Islet of Langerhans (tissue), 1 donor: Measurements from ENCODE around the gene NUDT12.

Source experiments
- FAIRE-seq: peaks from one replicate; lab custom pipeline; 2011; peaks lifted over from hg19 to GRCh38; lab: Jason Lieb, UNC

Gene NUDT12

GRCh38 chr5:103562453-103563157 lies at the start of gene NUDT12:
Gene NUDT12, minus strand, starts transcription at chr5:103562789. Its CDS starts 2,541 bp downstream, at chr5:103560248.
- no peak for FAIRE-seq

DNA sequence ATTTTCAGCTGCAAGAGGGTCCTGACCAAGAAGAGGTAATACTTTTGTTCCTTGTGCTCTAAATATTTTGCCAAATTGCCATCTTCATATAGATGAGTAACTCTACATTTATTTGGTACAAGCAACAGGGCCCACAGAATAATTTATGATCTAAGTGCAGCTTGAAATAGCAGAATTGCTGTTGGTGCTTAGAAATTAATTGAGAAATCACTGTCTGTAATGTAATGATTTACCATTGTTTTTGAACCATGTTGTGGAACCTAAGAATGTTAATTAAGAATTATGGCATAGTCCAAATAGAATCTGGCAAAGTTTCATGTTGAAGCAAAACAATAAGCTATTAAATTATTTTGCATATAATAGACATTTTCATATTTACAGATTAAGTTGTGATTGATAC lies 44.8 kb upstream of the NUDT12 start:
- FAIRE-seq, result no peak

DNA sequence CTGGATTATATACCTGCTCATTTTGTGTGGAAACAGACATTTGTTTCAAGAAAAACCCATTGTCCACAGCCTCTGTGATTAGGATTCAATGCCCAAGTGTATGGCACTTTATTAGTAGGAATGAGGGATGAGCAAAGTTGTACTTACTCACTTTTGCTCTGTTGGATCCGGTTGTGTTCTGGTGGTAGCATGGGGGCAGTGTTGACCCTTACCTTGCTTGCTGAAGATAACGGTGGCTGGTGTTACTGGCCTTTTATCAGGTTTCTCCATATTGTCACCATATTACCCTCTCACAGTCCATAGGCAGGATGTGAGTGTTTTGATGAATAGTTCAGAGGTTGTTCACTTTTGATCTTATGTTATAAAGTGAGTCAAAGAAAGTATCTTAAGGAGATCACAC lies 42.7 kb upstream of the NUDT12 start:
- no peak for FAIRE-seq

- FAIRE-seq, result no peak
Measured at GRCh38 chr5:103602438-103602837, 39.8 kb upstream of the NUDT12 start.

DNA sequence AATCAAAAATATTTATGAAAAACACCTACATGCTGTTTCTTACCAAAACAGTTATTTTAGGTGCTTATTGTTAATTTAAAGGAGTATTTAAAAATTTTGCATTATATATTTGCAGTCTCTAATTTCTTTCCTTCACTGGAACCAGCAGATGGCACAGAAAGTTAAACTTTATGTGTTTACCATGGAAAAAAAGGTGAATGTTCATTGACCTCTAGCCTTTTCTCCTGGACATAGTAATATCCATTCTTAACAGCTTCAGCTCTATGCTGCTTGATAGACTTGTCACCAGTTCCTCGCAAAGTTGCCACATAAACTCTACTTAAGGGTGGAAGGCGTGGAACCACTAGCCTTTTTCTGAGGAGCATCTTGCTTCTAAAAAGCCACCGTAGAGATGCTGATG lies 38.7 kb upstream of the NUDT12 start:
- no peak for FAIRE-seq

DNA sequence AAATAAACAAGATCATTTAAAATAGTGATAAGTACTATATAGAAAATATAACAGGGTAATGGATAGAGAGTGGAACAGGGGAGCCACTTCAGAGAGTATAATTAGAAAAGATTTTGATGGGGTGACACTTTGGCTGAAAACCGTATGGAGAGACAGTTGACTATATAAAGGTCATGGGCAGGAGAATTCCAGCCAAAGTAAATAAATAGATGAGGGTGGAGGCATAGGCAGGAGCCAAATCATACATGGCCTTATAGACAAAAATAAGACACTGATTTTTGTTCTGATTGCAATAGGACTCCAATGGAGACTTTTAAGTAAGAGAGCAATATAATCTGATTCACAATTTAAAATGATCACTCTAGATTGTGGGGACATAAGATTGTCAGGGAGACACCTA lies 37.5 kb upstream of the NUDT12 start:
- FAIRE-seq, result no peak

GRCh38 chr5:103598997-103599566 lies 36.5 kb upstream of the NUDT12 start:
- no peak for FAIRE-seq

DNA sequence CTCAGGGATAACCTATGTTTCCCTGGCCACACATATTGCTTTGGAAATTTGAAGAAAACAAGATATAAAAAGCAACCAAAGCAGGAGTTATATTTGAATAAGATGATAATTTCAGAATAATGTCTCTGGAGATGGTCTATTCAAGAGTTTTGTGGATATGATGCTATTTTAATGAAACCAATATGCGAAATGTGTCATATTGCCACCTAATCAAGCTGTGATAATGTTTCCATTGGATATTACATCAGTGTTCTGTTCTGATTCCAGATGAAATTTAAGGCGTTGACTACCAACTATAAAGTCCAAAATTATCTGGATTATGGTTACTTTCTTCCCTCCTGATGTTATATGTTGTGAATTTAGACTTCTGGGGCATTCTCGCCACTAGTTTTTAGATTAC lies 27.6 kb upstream of the NUDT12 start:
- FAIRE-seq, result no peak

- FAIRE-seq, result no peak
Measured at GRCh38 chr5:103589776-103590175, 27.2 kb upstream of the NUDT12 start.

- no peak for FAIRE-seq
Measured at GRCh38 chr5:103589357-103589756, 26.8 kb upstream of the NUDT12 start.

DNA sequence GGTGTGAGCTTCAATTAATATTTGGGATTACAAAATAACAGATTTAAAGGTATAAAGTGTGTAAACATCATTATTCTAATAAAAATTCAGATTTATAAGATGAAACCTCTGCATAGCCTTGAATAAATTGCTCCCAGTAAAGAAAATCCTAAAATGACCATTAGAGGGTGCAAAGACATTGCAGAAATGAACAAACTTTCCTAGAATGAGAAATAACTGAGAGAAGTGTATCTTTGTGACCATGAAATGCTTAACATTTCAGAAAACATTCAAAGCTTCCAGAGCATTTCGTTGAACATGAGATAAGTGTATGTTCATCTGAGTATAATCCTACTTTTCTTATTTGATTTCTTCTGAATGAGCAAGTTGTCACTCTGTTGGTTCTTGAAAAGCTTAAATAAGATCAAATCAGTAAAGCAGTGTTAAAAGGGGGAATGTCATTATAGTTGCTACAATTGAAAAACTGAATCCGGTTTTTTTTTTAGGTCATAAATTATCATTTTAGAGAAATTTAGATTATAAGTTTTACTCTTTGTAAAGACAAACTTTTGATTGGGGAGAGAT lies 24.7 kb upstream of the NUDT12 start:
- peak; percentile 100 for FAIRE-seq

GRCh38 chr5:103582364-103582763 lies 19.8 kb upstream of the NUDT12 start:
- peak; percentile 99 for FAIRE-seq

DNA sequence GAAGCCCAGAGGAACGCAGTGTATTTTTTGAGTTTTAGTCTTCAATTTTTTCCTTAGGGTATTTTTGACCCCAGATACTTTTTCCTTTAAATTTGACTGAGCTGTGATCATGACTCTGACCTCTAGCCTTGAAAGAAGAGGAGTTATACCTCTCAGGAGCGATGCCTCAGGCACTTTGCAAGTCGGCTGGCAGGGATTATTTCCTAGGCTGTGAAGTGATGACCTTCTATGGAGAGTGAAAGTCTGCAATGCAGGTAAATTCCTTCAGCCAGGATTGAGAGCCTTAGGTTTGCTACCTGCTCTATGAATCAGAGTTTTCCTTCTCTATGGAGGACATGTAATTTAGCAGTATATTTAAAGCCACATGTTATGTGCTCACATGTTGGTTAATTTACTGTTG lies 10.8 kb upstream of the NUDT12 start:
- FAIRE-seq, result no peak

GRCh38 chr5:103572454-103572853 lies 9.9 kb upstream of the NUDT12 start:
- no peak for FAIRE-seq

DNA sequence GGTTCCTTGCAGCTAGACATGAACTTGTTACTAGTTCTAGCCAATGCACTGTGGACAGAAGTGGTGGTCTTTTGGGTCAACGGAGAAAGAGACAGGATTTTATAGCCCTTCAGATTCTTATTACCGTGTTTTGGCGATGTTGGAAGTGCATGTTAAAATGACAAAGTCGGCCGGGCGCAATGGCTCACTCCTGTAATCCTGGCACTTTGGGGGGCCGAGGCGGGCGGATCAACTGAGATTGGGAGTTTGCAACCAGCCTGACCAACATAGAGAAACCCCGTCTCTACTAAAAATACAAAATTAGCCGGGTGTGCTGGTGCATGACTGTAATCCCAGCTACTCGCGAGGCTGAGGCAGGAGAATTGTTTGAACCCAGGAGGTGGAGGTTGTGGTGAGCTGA lies 9.1 kb upstream of the NUDT12 start:
- FAIRE-seq, result no peak

DNA sequence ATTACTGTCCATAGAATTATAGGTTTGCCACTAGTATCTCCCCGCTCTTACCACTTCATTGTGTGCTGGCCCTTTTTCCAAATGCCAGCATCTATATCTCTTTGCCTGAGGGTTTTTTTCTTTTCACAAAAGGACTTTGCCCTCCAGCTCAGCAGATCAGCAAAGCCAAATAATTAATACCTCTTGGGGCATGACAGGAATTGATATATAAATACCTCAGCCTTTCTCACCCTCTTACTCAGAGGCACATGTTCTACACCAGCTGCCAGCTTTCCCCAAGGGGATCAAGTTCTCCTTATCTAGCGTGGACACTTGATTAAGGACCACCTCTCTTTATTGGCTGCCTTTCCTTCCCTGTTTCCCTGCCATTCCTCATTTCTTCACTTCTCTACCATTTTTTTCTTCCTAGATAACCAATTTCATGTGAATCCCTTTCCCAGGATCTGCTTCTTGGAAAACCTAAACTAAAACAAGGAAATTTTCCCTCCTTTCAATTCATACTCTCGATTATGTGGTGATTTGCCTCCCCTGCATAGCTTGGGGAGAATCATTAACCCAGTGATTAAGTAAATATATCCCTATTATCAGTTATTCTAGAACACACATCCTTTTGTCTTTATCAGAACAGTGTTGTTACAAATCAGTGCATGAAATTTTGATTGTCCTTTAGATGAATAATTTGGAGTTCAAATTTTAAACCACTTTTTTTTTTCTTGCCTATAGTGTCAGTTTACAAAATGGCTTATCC lies 6.9 kb upstream of the NUDT12 start:
- peak; percentile 90 for FAIRE-seq

DNA sequence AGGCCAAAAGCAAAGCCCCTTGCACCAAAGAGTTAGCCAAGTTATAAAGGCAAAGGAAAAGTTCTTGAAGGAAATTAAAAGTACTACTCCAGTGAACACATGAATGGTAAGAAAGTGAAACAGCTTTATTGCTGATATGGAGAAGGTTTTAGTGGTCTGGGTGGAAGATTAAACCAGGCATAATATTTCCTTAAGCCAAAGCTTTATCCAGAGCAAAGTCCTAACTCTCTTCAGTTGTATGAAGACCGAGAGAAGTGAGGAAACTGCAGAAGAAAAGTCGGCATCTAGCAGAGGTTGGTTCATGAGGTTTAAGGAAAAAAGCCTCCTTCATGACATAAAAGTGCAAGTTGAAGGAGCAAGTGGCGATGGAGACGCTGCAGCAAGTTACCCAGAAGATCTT lies 3.1 kb upstream of the NUDT12 start:
- FAIRE-seq, result no peak

DNA sequence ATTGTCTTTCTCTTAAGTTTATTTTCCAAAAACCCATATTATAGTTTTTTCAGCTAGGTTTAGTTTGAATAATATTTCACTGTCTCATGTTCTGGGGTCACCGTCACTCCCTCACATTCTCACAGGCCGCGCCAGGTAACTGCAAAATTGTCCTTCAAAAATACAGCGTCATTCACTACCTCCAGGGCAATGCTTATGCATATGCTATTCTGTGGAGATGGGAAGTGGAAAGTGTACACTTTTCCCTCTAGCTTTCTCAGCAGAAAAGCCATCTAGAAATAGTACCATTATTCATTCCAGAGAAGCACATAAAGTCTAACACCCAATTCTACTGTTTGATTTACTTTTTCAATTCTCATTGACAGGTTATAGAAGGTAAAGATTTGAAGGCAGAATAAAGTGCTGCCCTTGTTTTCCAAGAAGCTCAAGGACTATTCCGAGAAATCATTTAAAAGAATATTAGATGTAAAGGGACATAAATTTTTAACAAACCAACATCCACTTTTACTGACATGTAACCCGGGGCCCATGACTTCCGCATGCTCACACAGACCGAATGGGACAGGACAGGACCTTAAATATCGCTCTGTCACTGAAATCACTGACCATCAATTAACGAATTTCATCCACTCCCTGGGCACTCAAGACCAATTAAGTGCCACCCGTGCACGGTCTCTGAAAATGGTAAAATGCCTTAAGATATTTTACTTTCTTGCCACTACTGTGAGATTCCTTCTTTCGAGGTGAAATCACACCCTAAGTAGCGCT lies 720 bp downstream of the NUDT12 start:
- FAIRE-seq, result peak; percentile 13

DNA sequence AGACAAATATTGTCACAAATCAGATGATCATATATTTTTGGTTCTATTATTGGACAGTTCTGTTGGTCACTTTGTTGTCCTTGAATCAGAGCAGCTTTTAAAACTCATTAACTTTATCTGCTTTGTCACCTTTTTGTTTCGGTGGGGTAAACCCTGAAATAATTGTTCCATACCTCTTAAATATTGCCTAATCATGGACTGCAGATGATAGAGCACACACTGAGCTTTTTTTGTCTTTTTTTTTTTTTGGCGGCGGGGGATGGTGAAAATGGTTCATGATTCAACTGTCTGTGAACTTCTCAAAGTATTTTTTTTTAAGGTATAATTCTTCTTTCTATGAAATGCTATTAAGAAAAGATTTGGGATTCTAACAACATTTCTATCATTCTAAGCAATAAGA lies 1.8 kb downstream of the NUDT12 start:
- no peak for FAIRE-seq

DNA sequence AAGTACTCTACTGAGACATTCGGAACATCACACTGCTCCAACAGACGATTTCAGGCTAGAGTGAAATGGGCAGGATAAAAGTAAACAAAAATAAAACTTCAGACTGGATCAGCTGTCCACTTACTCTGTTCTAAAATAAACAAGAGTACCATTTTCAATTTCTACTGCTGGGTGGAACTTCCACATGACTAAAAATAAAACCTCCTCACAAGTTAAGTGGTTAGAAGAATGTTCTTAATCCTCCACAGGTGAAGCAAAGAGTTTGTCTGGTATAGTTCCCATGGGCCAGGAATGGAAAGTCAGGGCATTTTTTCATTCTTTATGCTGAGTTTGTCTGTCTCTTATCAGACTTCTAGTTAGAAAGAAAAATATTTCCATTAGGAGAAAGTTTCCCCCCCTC lies 15.7 kb downstream of the NUDT12 start:
- no peak for FAIRE-seq

- no peak for FAIRE-seq
Measured at GRCh38 chr5:103542441-103542840, 20.1 kb downstream of the NUDT12 start.

- FAIRE-seq, result no peak
Measured at GRCh38 chr5:103541569-103541968, 21.0 kb downstream of the NUDT12 start.

DNA sequence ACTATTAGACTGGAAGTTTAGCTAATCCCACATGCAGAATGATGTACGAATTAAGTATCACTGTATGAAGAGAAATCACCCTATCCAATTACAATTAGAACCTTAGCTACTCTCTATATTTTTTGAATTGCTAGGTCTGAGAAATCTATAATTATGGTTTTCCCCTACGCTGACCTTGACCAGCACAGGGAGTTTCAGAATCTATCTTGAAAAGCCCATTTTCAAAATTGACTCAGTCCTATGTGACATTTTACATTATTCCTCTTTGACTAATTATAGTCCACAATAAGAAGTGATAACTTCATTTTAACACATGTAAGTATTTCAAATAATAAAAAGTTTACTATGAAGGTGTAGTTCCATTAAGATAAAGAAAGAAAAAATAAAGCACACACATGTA lies 21.5 kb downstream of the NUDT12 start:
- FAIRE-seq, result no peak
